ENCODE data around the gene TMEM255A.

The TMEM255A gene

GRCh38 chrX:120236687-120237479, 74.4 kb downstream of the TMEM255A start:
- no peak overlapping the region for H3K4me3 Mint-ChIP-seq
- H3K27me3 Mint-ChIP-seq = no peaks in the 10 kb centered on the region
- no peak overlapping the region for H3K27ac Mint-ChIP-seq
- peaks cover 13% of the 10 kb centered on the region for H3K4me1 Mint-ChIP-seq (ENCODE audit: low read depth)
- no peaks in the 10 kb centered on the region for H3K9me3 Mint-ChIP-seq
- intact Hi-C loops (cut with micrococcal nuclease) = no loop called here
- peaks cover 6% of the 10 kb centered on the region for H3K36me3 Mint-ChIP-seq (ENCODE audit: low read depth)

- peaks cover 6% of the 10 kb centered on the region for H3K36me3 Mint-ChIP-seq (ENCODE audit: low read depth)
- H3K4me3 Mint-ChIP-seq = no peak overlapping the region
- peaks cover 13% of the 10 kb centered on the region for H3K4me1 Mint-ChIP-seq (ENCODE audit: low read depth)
- H3K27ac Mint-ChIP-seq = no peak overlapping the region
- no peaks in the 10 kb centered on the region for H3K9me3 Mint-ChIP-seq
- intact Hi-C loops (cut with micrococcal nuclease) = no loop called here
- H3K27me3 Mint-ChIP-seq = no peaks in the 10 kb centered on the region
These were observed 76.0 kb downstream of the TMEM255A start for GRCh38 chrX:120235284-120235683.

- no peak overlapping the region for H3K4me3 Mint-ChIP-seq
- no peaks in the 10 kb centered on the region for H3K9me3 Mint-ChIP-seq
- peaks cover 4% of the 10 kb centered on the region for H3K36me3 Mint-ChIP-seq (ENCODE audit: low read depth)
- H3K27ac Mint-ChIP-seq = no peak overlapping the region
- no peaks in the 10 kb centered on the region for H3K4me1 Mint-ChIP-seq (ENCODE audit: low read depth)
- intact Hi-C loops (cut with micrococcal nuclease) = no loop called here
- no peaks in the 10 kb centered on the region for H3K27me3 Mint-ChIP-seq
These were observed 82.9 kb downstream of the TMEM255A start for GRCh38 chrX:120228187-120228908.

- no peaks in the 10 kb centered on the region for H3K27me3 Mint-ChIP-seq
- intact Hi-C loops (cut with micrococcal nuclease) = no loop called here
- H3K4me3 Mint-ChIP-seq = no peak overlapping the region
- no peak overlapping the region for H3K27ac Mint-ChIP-seq
- no peaks in the 10 kb centered on the region for H3K9me3 Mint-ChIP-seq
- H3K4me1 Mint-ChIP-seq (ENCODE audit: low read depth) = no peaks in the 10 kb centered on the region
- peaks cover 5% of the 10 kb centered on the region for H3K36me3 Mint-ChIP-seq (ENCODE audit: low read depth)
These were observed 86.9 kb downstream of the TMEM255A start for GRCh38 chrX:120224388-120224787.

- H3K36me3 Mint-ChIP-seq (ENCODE audit: low read depth) = peaks cover 5% of the 10 kb centered on the region
- H3K27me3 Mint-ChIP-seq = no peaks in the 10 kb centered on the region
- no peaks in the 10 kb centered on the region for H3K4me1 Mint-ChIP-seq (ENCODE audit: low read depth)
- H3K4me3 Mint-ChIP-seq = no peak overlapping the region
- H3K27ac Mint-ChIP-seq = no peak overlapping the region
- no peaks in the 10 kb centered on the region for H3K9me3 Mint-ChIP-seq
- intact Hi-C loops (cut with micrococcal nuclease) = no loop called here
These were observed 87.9 kb downstream of the TMEM255A start for GRCh38 chrX:120223374-120223773.

- H3K9me3 Mint-ChIP-seq = no peaks in the 10 kb centered on the region
- intact Hi-C loops (cut with micrococcal nuclease) = no loop called here
- peaks cover 7% of the 10 kb centered on the region for H3K4me1 Mint-ChIP-seq (ENCODE audit: low read depth)
- H3K36me3 Mint-ChIP-seq (ENCODE audit: low read depth) = no peaks in the 10 kb centered on the region
- H3K27me3 Mint-ChIP-seq = no peaks in the 10 kb centered on the region
- H3K27ac Mint-ChIP-seq = no peak overlapping the region
- no peak overlapping the region for H3K4me3 Mint-ChIP-seq
These were observed 97.6 kb downstream of the TMEM255A start for GRCh38 chrX:120213438-120214265.
